HFF-Myc (cell line): ENCODE measurements around the gene KCNQ5.

Experiments used
- DNase-seq: peaks from one replicate; pipeline ENCODE4 v3.0.0-alpha.2; 2011; ENCODE audit warnings: low read depth; ENCODE audit errors: extremely low read depth
- H3K4me3 ChIP-seq: replicated peaks from 2 replicates; pipeline ENCODE4 v1.5.1; 2011; ENCODE audit warnings: low read depth, mild to moderate bottlenecking, control low read depth, low read length
- CTCF ChIP-seq: IDR thresholded peaks from 2 replicates; pipeline ENCODE4 v1.5.1; 2012; ENCODE audit warnings: mild to moderate bottlenecking, low read depth, low read length, control low read depth; ENCODE audit errors: missing control alignments

Gene KCNQ5

DNA sequence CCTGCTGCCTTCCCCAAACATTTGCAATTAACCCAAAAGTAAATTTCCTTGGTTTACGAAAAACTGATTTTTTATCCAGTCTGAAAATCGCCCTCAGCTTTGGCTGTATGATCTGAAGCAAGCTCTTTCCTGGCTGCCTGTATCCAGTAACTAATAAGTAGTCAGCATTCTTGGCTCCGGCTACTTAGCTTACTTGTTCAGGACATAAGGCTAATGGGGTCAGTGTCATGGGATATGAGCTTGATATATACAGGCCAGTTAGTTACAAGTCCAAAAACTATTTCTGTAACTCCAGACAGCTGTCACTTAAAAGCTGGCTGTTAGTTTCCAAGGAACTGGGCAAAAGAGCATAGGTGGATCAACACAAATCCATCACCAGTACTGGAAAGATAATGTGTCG, 547.2 kb downstream of the KCNQ5 start:
- no peak for DNase-seq
- H3K4me3 ChIP-seq = no peak overlapping the region
- TF ChIP-seq CTCF = no peak

DNA sequence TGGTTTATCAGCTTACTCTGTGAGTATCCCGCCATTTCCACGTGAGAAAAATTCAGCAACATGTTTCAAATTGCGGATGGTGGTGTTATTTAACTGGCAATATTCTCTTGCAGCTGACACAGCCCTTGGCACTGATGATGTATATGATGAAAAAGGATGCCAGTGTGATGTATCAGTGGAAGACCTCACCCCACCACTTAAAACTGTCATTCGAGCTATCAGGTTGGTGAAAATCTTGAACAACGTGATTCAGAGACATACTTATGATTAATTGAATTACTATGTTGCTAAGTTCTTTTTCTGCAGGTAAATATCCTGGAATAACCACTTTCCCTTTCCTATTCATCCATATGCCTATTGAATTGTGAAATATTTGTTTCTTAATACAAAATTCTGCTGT, 547.8 kb downstream of the KCNQ5 start:
- H3K4me3 ChIP-seq = no peak overlapping the region
- TF ChIP-seq CTCF = no peak
- no peak for DNase-seq

- TF ChIP-seq CTCF = no peak
- H3K4me3 ChIP-seq = no peak overlapping the region
- no peak for DNase-seq
These were observed 552.8 kb downstream of the KCNQ5 start for GRCh38 chr6:73174646-73175045.

- H3K4me3 ChIP-seq = no peak overlapping the region
- DNase-seq = no peak
- no peak for TF ChIP-seq CTCF
These were observed 554.2 kb downstream of the KCNQ5 start for GRCh38 chr6:73176057-73176456.

DNA sequence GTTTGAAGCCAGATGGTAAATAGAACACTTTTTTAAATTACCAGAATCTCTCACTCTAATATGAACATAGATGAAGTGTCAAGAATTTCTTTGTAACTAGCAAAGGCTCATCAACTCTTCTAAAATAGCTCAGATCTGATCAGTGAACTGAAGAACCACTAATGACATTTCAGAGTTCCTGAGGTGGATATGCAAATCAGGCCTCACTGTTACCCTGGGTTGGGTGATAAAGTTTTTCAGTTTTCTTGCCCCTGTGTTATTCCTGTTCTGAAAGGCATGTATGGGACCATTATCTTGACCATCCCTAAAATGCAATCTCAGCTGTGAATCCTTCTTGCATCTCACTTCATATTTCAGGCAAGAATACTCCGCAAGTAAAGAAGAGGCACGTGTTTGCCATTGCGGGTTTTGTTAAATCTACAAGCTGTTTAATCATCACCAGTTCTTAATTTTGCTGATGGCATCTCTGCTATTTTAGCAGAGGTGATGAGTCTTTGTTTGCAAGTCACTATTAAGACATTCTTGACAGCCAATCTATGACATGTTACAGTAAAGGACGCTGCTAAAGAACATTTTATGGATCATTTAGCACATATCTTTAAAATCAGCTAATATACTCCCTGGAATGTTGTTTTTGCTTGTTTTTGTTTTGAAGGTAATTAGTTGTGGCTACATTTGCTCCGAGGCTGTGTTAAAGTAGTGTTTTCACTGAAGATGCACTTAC, 555.5 kb downstream of the KCNQ5 start:
- no peak overlapping the region for H3K4me3 ChIP-seq
- no peak for TF ChIP-seq CTCF
- no peak for DNase-seq

- TF ChIP-seq CTCF = no peak
- DNase-seq = no peak
- no peak overlapping the region for H3K4me3 ChIP-seq
These were observed 558.3 kb downstream of the KCNQ5 start for GRCh38 chr6:73180076-73180738.
